Measurements from ENCODE around the gene PMM2.
"Not testable (repeated sequence)": the region's sequence is repeated elsewhere in the genome, so short reads cannot be mapped to it uniquely, and the experiment has no call there.

PMM2 gene

GRCh38 chr16:8867216-8867931 is 69.7 kb downstream of the PMM2 start:
- no peak for DNase-seq (ENCODE audit: low read depth)

GRCh38 chr16:8867932-8868415 is 70.3 kb downstream of the PMM2 start:
- no peak for DNase-seq (ENCODE audit: low read depth)

- DNase-seq (ENCODE audit: low read depth): peak; percentile 81
Measured at GRCh38 chr16:8868416-8869211, 71.0 kb downstream of the PMM2 start, which contains the start of gene CARHSP1. Gene CARHSP1, minus strand, starts transcription at chr16:8869006. Its CDS starts 9,678 bp downstream, at chr16:8859328.

GRCh38 chr16:8869212-8869987 is 71.8 kb downstream of the PMM2 start:
- no peak for DNase-seq (ENCODE audit: low read depth)

GRCh38 chr16:8869988-8870241 is 72.3 kb downstream of the PMM2 start:
- DNase-seq (ENCODE audit: low read depth): not testable (repeated sequence)

GRCh38 chr16:8872071-8872470 is 74.4 kb downstream of the PMM2 start:
- DNase-seq (ENCODE audit: low read depth): no peak

GRCh38 chr16:8872967-8873865 is 75.6 kb downstream of the PMM2 start:
- no peak for DNase-seq (ENCODE audit: low read depth)

- not testable (repeated sequence) for DNase-seq (ENCODE audit: low read depth)
Measured at GRCh38 chr16:8873866-8874195, 76.2 kb downstream of the PMM2 start.

GRCh38 chr16:8874388-8874787 is 76.7 kb downstream of the PMM2 start:
- no peak for DNase-seq (ENCODE audit: low read depth)

GRCh38 chr16:8875317-8875716 is 77.7 kb downstream of the PMM2 start:
- not testable (repeated sequence) for DNase-seq (ENCODE audit: low read depth)

- DNase-seq (ENCODE audit: low read depth): no peak
Measured at GRCh38 chr16:8877894-8878522, 80.4 kb downstream of the PMM2 start.

GRCh38 chr16:8878523-8878911 is 80.9 kb downstream of the PMM2 start:
- no peak for DNase-seq (ENCODE audit: low read depth)

- DNase-seq (ENCODE audit: low read depth): no peak
Measured at GRCh38 chr16:8880839-8881510, 83.3 kb downstream of the PMM2 start.

GRCh38 chr16:8882041-8882617 is 84.5 kb downstream of the PMM2 start, which contains the start of gene LITAFD:
Gene LITAFD, plus strand, starts transcription at chr16:8882351. Its CDS starts 2,005 bp downstream, at chr16:8884356.
- no peak for DNase-seq (ENCODE audit: low read depth)

- no peak for DNase-seq (ENCODE audit: low read depth)
Measured at GRCh38 chr16:8882725-8883377, 85.2 kb downstream of the PMM2 start.

- no peak for DNase-seq (ENCODE audit: low read depth)
Measured at GRCh38 chr16:8885674-8886592, 88.3 kb downstream of the PMM2 start.

GRCh38 chr16:8886593-8887430 is 89.2 kb downstream of the PMM2 start:
- DNase-seq (ENCODE audit: low read depth): no peak

- no peak for DNase-seq (ENCODE audit: low read depth)
Measured at GRCh38 chr16:8887431-8887765, 89.8 kb downstream of the PMM2 start.
